Left ventricle myocardium inferior (tissue), 1 donor: ENCODE data around the gene FAT1. TPM values are rescaled to one million over a fixed set of nuclear protein-coding genes. Genes with fewer than 3 reads are reported as not detected.
A peak's percentile ranks its signal among the peaks of the same experiment; 100 is the strongest.

Experiments used
- DNase-seq: peaks from one replicate; pipeline ENCODE4 v3.0.0-alpha.2; 2020
- H3K27ac ChIP-seq: fragments of 200-600 bp; replicated peaks from 2 replicates; pipeline ENCODE4 v1.8.0; 2021
- H3K27me3 ChIP-seq: fragments of 200-600 bp; 2 replicates; pipeline ENCODE4 v1.8.0; 2021; ENCODE audit warnings: low read depth
- H3K36me3 ChIP-seq: fragments of 200-600 bp; 2 replicates; pipeline ENCODE4 v1.8.0; 2021
- H3K4me1 ChIP-seq: fragments of 200-600 bp; 2 replicates; pipeline ENCODE4 v1.8.0; 2021
- H3K4me3 ChIP-seq: fragments of 200-600 bp; 2 replicates; pipeline ENCODE4 v1.8.0; 2021; ENCODE audit warnings: mild to moderate bottlenecking, moderate library complexity
- H3K9me3 ChIP-seq: fragments of 200-600 bp; replicated peaks from 2 replicates; pipeline ENCODE4 v1.8.0; 2021
- intact Hi-C: fragments of 100-400 bp; cut with micrococcal nuclease; formaldehyde crosslinking; loops from one replicate; pipeline ENCODE4 v1.11.0; 2022
- total RNA-seq: library from RNA; stranded (reverse); fragmentation: NEBNext Ultra II Directional; extraction: Animal tissue kit (Norgen Biotek cat#: 25700); gene quantifications from one replicate; pipeline ENCODE4 v1.2.1, GENCODE V29; 2021
- TF ChIP-seq, protein P1 (sequence below): fragments of 200-600 bp; IDR thresholded peaks from 2 replicates; pipeline ENCODE4 v1.8.0; 2021; ENCODE audit warnings: antibody characterized with exemption, mild to moderate bottlenecking, borderline replicate concordance
- donor health status: DM: no; HTN: yes; CAD: no; lungs with severe emphysema.

Gene FAT1
- total RNA-seq, 1 donor from 2014 or later: 59.1 TPM

DNA sequence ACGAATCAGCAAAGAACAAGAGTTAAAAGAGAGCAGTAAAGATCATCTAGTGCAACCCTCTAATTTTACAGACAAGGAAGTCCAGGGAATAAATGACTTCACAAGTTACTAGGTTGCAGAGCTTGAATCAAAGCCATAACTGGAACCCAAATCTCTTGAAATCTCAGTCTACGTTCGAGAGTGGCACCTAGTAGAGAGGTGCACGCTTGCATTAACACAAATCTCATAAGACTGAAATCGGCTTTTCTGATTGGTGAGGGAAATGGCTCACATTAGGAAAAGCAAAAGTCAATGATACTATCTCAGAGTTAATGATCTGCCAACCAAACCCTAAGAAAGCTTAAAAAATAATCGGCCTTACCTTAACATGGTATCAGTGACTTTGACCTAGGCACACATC, 43.0 kb downstream of the FAT1 start:
- Histone ChIP-seq H3K27ac (no peak overlapping the region), H3K27me3 (no peaks in the 10 kb centered on the region), H3K4me1 (peaks cover 58% of the 10 kb centered on the region), H3K4me3 (no peak overlapping the region), H3K9me3 (no peaks in the 10 kb centered on the region), H3K36me3 (no peaks in the 10 kb centered on the region)
- intact Hi-C loops: no loop called here
- TF ChIP-seq, protein P1, sequence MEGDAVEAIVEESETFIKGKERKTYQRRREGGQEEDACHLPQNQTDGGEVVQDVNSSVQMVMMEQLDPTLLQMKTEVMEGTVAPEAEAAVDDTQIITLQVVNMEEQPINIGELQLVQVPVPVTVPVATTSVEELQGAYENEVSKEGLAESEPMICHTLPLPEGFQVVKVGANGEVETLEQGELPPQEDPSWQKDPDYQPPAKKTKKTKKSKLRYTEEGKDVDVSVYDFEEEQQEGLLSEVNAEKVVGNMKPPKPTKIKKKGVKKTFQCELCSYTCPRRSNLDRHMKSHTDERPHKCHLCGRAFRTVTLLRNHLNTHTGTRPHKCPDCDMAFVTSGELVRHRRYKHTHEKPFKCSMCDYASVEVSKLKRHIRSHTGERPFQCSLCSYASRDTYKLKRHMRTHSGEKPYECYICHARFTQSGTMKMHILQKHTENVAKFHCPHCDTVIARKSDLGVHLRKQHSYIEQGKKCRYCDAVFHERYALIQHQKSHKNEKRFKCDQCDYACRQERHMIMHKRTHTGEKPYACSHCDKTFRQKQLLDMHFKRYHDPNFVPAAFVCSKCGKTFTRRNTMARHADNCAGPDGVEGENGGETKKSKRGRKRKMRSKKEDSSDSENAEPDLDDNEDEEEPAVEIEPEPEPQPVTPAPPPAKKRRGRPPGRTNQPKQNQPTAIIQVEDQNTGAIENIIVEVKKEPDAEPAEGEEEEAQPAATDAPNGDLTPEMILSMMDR: no peak
- no peak for DNase-seq

DNA sequence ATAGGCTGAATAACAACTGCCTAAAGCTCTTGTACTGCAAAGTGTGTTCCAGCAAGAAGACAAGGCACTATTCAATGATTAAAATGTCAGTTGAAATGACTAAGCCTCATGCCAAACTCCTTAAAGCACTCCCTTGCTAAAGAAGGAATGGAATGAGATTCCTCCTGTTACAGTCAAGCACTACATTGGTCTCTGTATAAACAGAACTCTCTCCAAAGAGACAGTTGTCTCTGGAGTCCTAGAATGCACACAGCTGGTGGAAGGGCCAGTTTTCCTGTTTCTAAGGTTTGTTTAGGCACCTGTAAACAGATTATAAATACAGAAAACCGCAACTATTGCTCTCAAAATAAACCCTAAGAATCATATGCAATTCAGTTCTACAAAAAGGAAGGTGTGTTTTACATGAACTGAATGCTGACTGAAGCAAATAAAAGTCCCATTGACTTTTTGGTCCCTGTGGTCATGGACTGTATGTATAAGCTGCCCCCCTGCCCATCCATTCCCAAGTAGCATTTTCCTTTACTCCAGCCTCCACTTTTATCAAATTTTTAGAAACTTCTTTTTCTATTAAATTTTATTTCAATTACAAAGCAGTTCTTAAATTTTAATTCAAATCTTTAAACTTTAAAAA, 47.0 kb downstream of the FAT1 start:
- TF ChIP-seq, protein P1: no peak
- H3K27ac ChIP-seq: peak overlapping the region; percentile 68
- H3K27me3 ChIP-seq: no peaks in the 10 kb centered on the region
- no peaks in the 10 kb centered on the region for H3K36me3 ChIP-seq
- intact Hi-C loops: no loop called here
- peaks cover 43% of the 10 kb centered on the region for H3K4me1 ChIP-seq
- no peak for DNase-seq
- peak overlapping the region; percentile 18 for H3K4me3 ChIP-seq
- no peaks in the 10 kb centered on the region for H3K9me3 ChIP-seq

DNA sequence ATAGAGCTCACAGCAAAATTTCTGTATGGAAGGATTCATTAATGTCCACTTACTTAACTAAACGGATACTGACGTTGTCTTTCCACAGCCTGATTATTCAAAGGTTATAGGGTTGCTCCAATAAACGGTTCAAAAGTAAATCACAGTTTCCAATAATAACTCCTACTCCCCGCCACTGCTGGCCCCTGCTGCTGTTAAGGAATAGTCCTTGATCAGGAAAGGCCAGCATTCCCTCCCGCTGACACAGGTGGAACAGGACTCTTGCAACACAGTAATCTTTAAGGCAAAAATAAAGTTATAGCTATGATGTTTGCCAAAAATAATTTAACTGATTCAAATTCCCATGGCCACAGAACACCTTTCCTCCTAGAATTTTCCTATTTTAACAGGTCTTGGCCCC, 53.9 kb downstream of the FAT1 start:
- no peaks in the 10 kb centered on the region for H3K36me3 ChIP-seq
- H3K4me3 ChIP-seq: peak overlapping the region; percentile 9
- no peaks in the 10 kb centered on the region for H3K27me3 ChIP-seq
- H3K4me1 ChIP-seq: peaks cover 49% of the 10 kb centered on the region
- TF ChIP-seq, protein P1: no peak
- H3K27ac ChIP-seq: no peak overlapping the region
- intact Hi-C loops: no loop called here
- H3K9me3 ChIP-seq: no peaks in the 10 kb centered on the region
- no peak for DNase-seq

DNA sequence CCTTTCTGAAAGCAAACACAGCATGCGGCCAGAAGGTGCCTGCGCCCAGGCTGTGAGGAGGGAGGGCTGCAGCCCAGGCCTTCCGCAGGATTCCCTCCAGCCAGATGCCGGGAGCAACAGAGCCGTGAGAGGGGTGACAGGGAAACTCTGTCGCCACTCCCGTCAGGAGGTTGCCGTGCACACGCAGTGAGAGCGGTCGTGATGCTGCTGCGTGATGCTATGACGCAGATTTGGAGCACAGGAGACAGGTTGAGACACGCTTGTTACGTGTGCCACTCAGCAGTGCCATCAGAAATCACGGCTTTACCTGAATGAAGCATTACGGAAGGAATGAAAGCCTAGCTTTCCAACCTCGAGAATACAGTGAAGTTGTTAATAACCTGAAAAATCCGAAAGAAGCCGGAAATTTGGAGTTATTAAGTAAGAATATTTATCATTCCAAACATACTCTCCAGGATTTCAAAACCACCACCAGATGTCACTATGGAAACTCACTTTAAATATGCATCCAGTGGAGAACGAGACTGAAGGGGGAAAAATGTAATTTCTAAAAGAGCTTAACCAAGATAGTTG, 54.4 kb downstream of the FAT1 start:
- peak overlapping the region; percentile 9 for H3K4me3 ChIP-seq
- TF ChIP-seq, protein P1: peak; percentile 65
- H3K36me3 ChIP-seq: no peaks in the 10 kb centered on the region
- DNase-seq: no peak
- H3K27ac ChIP-seq: peak overlapping the region; percentile 21
- H3K4me1 ChIP-seq: peaks cover 49% of the 10 kb centered on the region
- H3K9me3 ChIP-seq: no peaks in the 10 kb centered on the region
- intact Hi-C loops: no loop called here
- H3K27me3 ChIP-seq: no peaks in the 10 kb centered on the region

DNA sequence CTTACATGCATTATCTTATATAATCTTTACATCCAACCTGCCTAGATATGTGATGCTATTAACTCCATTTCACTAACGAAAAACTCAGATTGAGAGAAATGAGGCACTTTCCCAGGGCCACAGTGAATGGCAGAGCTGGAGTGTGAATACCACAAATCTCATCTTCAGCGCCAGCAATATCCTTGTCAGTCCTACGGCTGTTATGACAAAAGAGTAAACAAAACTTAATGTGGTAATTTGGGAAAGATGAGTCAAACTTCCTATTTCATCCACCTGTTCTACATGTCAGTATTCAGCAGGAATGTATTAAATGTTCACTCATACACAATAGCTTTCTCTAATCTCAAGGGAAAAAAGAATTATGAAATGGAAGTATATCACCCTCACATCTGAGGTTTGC, 56.9 kb downstream of the FAT1 start:
- H3K4me3 ChIP-seq: no peak overlapping the region
- H3K9me3 ChIP-seq: no peaks in the 10 kb centered on the region
- H3K36me3 ChIP-seq: no peaks in the 10 kb centered on the region
- H3K4me1 ChIP-seq: peaks cover 35% of the 10 kb centered on the region
- intact Hi-C loops: no loop called here
- H3K27me3 ChIP-seq: no peaks in the 10 kb centered on the region
- TF ChIP-seq, protein P1: no peak
- no peak for DNase-seq
- H3K27ac ChIP-seq: no peak overlapping the region
